Vagina (tissue), 2 donors: ENCODE data around the gene SH3GL2. TPM values are rescaled to one million over a fixed set of nuclear protein-coding genes. Genes with fewer than 3 reads are reported as not detected.

Experiments
- DNase-seq, 2 donors: peaks; one replicate each; pipeline ENCODE4 v3.0.0-alpha.2; 2017; ENCODE audit errors: extremely low spot score in 2 of 2
- H3K27ac ChIP-seq: fragments of 200-600 bp; sonication (generic); one replicate; pipeline ENCODE4 v1.5.1; 2019
- H3K27me3 ChIP-seq: fragments of 200-600 bp; sonication (generic); one replicate; pipeline ENCODE4 v1.5.1; 2019
- H3K36me3 ChIP-seq, 2 donors: fragments of 200-600 bp; sonication (generic); one replicate each; pipeline ENCODE4 v1.5.1; 2017 to 2019
- H3K4me1 ChIP-seq: fragments of 200-600 bp; sonication (generic); one replicate; pipeline ENCODE4 v1.5.1; 2019
- H3K4me3 ChIP-seq, 2 donors: fragments of 200-600 bp; sonication (generic); 1 replicate in 1 of 2; 2 replicates in 1 of 2; pipeline ENCODE4 v1.5.1; 2016 to 2019
- H3K9me3 ChIP-seq: fragments of 200-600 bp; sonication (generic); one replicate; pipeline ENCODE4 v1.5.1; 2019
- POLR2A ChIP-seq, 2 donors: fragments of 450-650 bp; IDR thresholded peaks; one replicate each; pipeline ENCODE4 v1.6.1; 2017; ENCODE audit warnings: antibody characterized with exemption in 2 of 2, mild to moderate bottlenecking in 2 of 2, moderate library complexity in 2 of 2
- POLR2AphosphoS5 ChIP-seq, 2 donors: sonication (generic); formaldehyde crosslinking; IDR thresholded peaks; one replicate each; pipeline ENCODE4 v1.9.0; 2017; ENCODE audit warnings: antibody characterized with exemption in 2 of 2, mild to moderate bottlenecking in 2 of 2, low read depth in 1 of 2; ENCODE audit not compliant: insufficient read depth in 1 of 2
- intact Hi-C: fragments of 100-400 bp; cut with DNase I; formaldehyde crosslinking; loops from one replicate; pipeline ENCODE4 v1.15.1; 2023
- total RNA-seq: library from RNA; depleted of rRNA; stranded (reverse); fragments of >200 nt; gene quantifications from one replicate; pipeline ENCODE4 v1.2.3, GENCODE V29; 2016
- TF ChIP-seq, protein P1 (sequence below), 3 experiments: fragments of 450-650 bp in 2 of 3; fragments of 200-600 bp in 1 of 3; sonication (generic) in 1 of 3; IDR thresholded peaks; one replicate each; pipeline ENCODE4 v1.5.1; 2017 to 2019; ENCODE audit warnings: antibody characterized with exemption in 3 of 3, mild to moderate bottlenecking in 2 of 3, moderate library complexity in 2 of 3

Gene SH3GL2
- total RNA-seq, 1 donor from 2014 or later = not detected

GRCh38 chr9:17632994-17633393 is 54.1 kb downstream of the SH3GL2 start:
- Histone ChIP-seq H3K36me3 (no peaks in the 10 kb centered on the region), H3K27me3 (no peaks in the 10 kb centered on the region), H3K4me3 (no peak overlapping the region), H3K9me3 (no peaks in the 10 kb centered on the region), H3K27ac (no peak overlapping the region), H3K4me1 (no peaks in the 10 kb centered on the region)
- TF ChIP-seq, protein P1, sequence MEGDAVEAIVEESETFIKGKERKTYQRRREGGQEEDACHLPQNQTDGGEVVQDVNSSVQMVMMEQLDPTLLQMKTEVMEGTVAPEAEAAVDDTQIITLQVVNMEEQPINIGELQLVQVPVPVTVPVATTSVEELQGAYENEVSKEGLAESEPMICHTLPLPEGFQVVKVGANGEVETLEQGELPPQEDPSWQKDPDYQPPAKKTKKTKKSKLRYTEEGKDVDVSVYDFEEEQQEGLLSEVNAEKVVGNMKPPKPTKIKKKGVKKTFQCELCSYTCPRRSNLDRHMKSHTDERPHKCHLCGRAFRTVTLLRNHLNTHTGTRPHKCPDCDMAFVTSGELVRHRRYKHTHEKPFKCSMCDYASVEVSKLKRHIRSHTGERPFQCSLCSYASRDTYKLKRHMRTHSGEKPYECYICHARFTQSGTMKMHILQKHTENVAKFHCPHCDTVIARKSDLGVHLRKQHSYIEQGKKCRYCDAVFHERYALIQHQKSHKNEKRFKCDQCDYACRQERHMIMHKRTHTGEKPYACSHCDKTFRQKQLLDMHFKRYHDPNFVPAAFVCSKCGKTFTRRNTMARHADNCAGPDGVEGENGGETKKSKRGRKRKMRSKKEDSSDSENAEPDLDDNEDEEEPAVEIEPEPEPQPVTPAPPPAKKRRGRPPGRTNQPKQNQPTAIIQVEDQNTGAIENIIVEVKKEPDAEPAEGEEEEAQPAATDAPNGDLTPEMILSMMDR (IDR thresholded peaks at IDR 0.05) = no peak
- TF ChIP-seq POLR2AphosphoS5 (IDR thresholded peaks at IDR 0.05; ENCODE audit: insufficient read depth in 1 of 2, low read depth in 1 of 2) = no peak
- TF ChIP-seq POLR2A (IDR thresholded peaks at IDR 0.05) = no peak
- no peak for DNase-seq
- intact Hi-C loops = no loop called here

GRCh38 chr9:17635115-17635890 is 56.4 kb downstream of the SH3GL2 start:
- Histone ChIP-seq H3K4me1 (no peaks in the 10 kb centered on the region), H3K36me3 (no peaks in the 10 kb centered on the region), H3K27me3 (no peaks in the 10 kb centered on the region), H3K9me3 (no peaks in the 10 kb centered on the region), H3K4me3 (no peak overlapping the region), H3K27ac (no peak overlapping the region)
- intact Hi-C loops = no loop called here
- DNase-seq = no peak
- TF ChIP-seq POLR2A (IDR thresholded peaks at IDR 0.05) (no peak), POLR2AphosphoS5 (IDR thresholded peaks at IDR 0.05; ENCODE audit: insufficient read depth in 1 of 2, low read depth in 1 of 2) (no peak)
- TF ChIP-seq, protein P1 (IDR thresholded peaks at IDR 0.05) = no peak

DNA sequence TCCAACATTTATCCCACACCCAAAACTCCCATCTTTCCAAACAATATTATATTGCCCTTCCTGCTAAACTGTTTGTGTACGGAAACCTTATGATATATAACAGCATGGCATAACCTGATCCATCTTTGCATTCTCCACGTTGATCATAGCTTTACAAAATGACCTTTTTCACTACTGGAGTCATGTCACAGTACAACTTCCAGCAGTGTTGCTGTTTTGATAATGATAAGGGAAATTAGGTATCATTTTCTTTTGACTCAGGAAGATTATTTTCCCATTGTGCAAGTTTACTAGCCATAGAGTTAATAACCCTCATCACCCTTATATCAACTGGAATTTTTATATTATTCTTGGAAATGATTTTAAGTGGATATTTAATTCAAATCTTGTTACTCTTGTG is 57.5 kb downstream of the SH3GL2 start:
- H3K9me3 ChIP-seq = no peaks in the 10 kb centered on the region
- no peak overlapping the region for H3K27ac ChIP-seq
- H3K27me3 ChIP-seq = no peaks in the 10 kb centered on the region
- no peaks in the 10 kb centered on the region for H3K36me3 ChIP-seq
- no peaks in the 10 kb centered on the region for H3K4me1 ChIP-seq
- no peak for DNase-seq
- H3K4me3 ChIP-seq = no peak overlapping the region
- intact Hi-C loops = no loop called here
- TF ChIP-seq POLR2A (IDR thresholded peaks at IDR 0.05) (no peak), POLR2AphosphoS5 (IDR thresholded peaks at IDR 0.05; ENCODE audit: insufficient read depth in 1 of 2, low read depth in 1 of 2) (no peak)
- TF ChIP-seq, protein P1 (IDR thresholded peaks at IDR 0.05) = no peak

DNA sequence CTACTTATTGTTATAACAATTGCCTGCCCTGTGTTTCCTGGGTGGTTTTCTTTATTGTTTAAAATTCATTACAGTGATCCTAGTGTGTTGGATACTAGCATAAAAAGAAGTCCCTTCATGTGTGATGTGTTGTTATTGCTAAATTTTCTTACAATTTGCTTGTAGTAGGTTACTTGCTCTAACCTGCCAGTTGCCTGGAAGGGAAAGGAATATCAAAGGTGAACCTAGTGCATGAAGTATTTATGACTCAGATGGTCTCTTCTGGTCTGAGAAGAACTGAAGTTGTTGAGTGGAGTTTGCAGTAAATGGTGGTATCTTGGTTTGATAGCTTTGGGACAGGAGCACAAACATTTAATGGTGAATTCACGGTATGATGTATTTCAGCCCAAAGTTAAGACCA is 58.0 kb downstream of the SH3GL2 start:
- intact Hi-C loops = no loop called here
- Histone ChIP-seq H3K36me3 (no peaks in the 10 kb centered on the region), H3K27me3 (no peaks in the 10 kb centered on the region), H3K4me3 (no peak overlapping the region), H3K4me1 (no peaks in the 10 kb centered on the region), H3K9me3 (no peaks in the 10 kb centered on the region), H3K27ac (no peak overlapping the region)
- TF ChIP-seq POLR2A (IDR thresholded peaks at IDR 0.05) (no peak), POLR2AphosphoS5 (IDR thresholded peaks at IDR 0.05; ENCODE audit: insufficient read depth in 1 of 2, low read depth in 1 of 2) (no peak)
- TF ChIP-seq, protein P1 (IDR thresholded peaks at IDR 0.05) = no peak
- no peak for DNase-seq

DNA sequence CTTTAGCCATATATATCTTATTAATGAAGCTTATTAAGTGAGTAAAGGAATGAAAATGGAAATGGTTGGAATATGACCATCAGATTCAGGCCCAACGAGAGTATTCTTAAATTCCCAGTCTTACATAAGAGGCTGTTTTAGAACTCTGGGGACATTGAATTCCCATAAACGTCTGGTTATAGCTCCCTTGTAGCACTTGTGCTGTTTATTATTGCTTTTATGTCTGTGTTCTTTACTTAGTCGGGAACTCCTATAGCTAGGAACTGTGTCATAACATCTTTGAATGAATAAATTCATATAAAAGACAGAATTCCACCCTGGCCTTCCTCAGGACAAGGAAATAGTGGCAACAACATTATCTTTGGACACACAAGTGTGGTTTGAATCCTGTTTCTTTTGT is 58.4 kb downstream of the SH3GL2 start:
- TF ChIP-seq, protein P1 (IDR thresholded peaks at IDR 0.05) = no peak
- no peak for TF ChIP-seq POLR2A (IDR thresholded peaks at IDR 0.05)
- TF ChIP-seq POLR2AphosphoS5 (IDR thresholded peaks at IDR 0.05; ENCODE audit: insufficient read depth in 1 of 2, low read depth in 1 of 2) = no peak
- Histone ChIP-seq H3K4me3 (no peak overlapping the region), H3K4me1 (no peaks in the 10 kb centered on the region), H3K36me3 (no peaks in the 10 kb centered on the region), H3K27ac (no peak overlapping the region), H3K27me3 (no peaks in the 10 kb centered on the region), H3K9me3 (no peaks in the 10 kb centered on the region)
- intact Hi-C loops = no loop called here
- DNase-seq = no peak
